Mucosa of descending colon (tissue), 3 donors: Measurements from ENCODE around the gene C14orf119. TPM values are rescaled to one million over a fixed set of nuclear protein-coding genes. Genes with fewer than 3 reads are reported as not detected.

ENCODE experiments used
- ATAC-seq: fragments of 200-7000 bp; cut with Tn5 transposase; one replicate; pipeline ENCODE4 v1.9.1; 2020; ENCODE audit warnings: mild to moderate bottlenecking, moderate library complexity
- DNase-seq, 3 donors: peaks; one replicate each; pipeline ENCODE4 v3.0.0-alpha.2; 2020
- H3K36me3 ChIP-seq: fragments of 200-600 bp; one replicate; pipeline ENCODE4 v1.8.0; 2021; ENCODE audit warnings: low read depth, mild to moderate bottlenecking
- H3K4me1 ChIP-seq: fragments of 200-600 bp; one replicate; pipeline ENCODE4 v1.8.0; 2021; ENCODE audit warnings: low read depth, mild to moderate bottlenecking
- H3K4me3 ChIP-seq: fragments of 200-600 bp; one replicate; pipeline ENCODE4 v1.8.0; 2021; ENCODE audit warnings: mild to moderate bottlenecking
- H3K9me3 ChIP-seq: fragments of 200-600 bp; one replicate; pipeline ENCODE4 v1.8.0; 2021; ENCODE audit warnings: mild to moderate bottlenecking
- intact Hi-C, 2 donors: fragments of 100-400 bp; cut with DNase I in 1 of 2; cut with micrococcal nuclease in 1 of 2; formaldehyde crosslinking; loops; one replicate each; pipeline versions ENCODE4 v1.11.0 to v1.11.1; 2022; cut with DNase I, micrococcal nuclease
- total RNA-seq, 3 donors: library from RNA; stranded (reverse); fragmentation: NEBNext Ultra II Directional in 2 of 3; extraction: Animal tissue kit (Norgen Biotek cat#: 25700) in 2 of 3; gene quantifications; one replicate each; pipeline versions ENCODE4 v1.2.1 to v1.2.4, GENCODE V29; 2021 to 2023
- TF ChIP-seq, protein P1 (sequence below): fragments of 200-600 bp; IDR thresholded peaks from one replicate; pipeline ENCODE4 v1.8.0; 2022; ENCODE audit warnings: antibody characterized with exemption, mild to moderate bottlenecking
- donor health status: DM: no; HTN: no; CAD: no; lungs with moderate emphysema.
- donor health status: DM: no; HTN: no; CAD: no.
- donor health status: DM: no; HTN: yes; CAD: no.

C14orf119 gene
- total RNA-seq, 3 donors from 2014 or later = 46.6 to 48.3 (median 48.0) TPM

DNA sequence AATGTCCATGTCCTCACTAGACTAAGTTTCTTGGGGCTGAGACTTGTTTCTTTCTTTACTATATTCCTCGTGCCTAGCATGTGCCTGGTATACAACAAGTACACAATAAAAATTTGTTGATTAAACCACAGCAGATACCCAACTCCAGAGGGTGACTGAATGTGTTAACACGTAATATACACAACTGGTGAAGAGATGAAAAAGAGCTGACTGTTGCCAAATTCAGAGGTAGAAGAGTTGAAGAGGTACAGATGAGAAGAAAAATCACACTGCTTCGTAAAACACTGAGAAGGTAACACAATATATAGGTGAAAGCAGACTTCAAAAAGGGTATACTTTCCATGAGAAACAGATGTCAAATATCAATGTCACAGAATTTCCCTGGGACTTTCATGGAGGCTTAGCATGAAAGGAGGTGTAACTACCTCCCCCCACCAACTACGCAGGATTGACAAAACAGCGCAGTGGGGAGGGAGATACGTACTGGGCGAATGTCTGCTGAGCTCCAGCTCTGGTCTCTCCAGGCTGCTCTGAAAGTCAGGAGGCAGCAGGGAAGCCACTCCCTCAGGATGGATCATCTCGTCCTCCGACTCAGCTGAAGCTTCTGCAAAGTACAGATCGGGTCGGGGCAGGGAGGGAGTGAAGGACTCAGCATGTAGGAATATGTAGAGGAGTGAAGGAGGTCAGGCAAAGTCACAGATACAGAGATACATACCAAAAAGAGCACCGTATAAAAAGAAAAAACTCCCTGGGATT lies 5.6 kb upstream of the C14orf119 start:
- H3K4me1 ChIP-seq = peaks cover 11% of the 10 kb centered on the region
- intact Hi-C loops = loop anchor here in 1 of 2 donors (10.0 kb wide), 1 partner anchor 195 kb away; the partner anchor contains the start of gene HOMEZ
- ATAC-seq = no peak
- no peak overlapping the region for H3K4me3 ChIP-seq
- no peak for DNase-seq
- peaks cover 9% of the 10 kb centered on the region for H3K36me3 ChIP-seq
- TF ChIP-seq, protein P1, sequence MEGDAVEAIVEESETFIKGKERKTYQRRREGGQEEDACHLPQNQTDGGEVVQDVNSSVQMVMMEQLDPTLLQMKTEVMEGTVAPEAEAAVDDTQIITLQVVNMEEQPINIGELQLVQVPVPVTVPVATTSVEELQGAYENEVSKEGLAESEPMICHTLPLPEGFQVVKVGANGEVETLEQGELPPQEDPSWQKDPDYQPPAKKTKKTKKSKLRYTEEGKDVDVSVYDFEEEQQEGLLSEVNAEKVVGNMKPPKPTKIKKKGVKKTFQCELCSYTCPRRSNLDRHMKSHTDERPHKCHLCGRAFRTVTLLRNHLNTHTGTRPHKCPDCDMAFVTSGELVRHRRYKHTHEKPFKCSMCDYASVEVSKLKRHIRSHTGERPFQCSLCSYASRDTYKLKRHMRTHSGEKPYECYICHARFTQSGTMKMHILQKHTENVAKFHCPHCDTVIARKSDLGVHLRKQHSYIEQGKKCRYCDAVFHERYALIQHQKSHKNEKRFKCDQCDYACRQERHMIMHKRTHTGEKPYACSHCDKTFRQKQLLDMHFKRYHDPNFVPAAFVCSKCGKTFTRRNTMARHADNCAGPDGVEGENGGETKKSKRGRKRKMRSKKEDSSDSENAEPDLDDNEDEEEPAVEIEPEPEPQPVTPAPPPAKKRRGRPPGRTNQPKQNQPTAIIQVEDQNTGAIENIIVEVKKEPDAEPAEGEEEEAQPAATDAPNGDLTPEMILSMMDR = no peak
- H3K9me3 ChIP-seq = no peaks in the 10 kb centered on the region

DNA sequence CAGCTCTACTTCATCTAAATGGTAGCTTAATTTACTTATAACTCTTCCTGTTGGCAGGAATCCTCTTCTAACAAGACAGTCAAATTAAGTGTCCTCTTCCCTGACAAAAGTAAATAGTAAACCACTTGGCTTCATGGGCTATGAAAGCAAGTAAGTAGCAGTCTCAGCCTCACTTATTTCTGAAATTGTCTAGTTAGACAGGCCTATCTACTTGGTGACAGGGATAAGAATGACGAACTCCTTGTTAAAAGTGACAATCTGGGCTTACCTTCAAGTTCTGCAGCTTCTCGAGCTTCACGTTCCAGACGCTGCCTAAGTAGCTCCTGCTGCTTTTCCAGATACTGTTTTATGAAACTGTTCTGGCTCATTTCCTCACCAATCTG lies 5.1 kb upstream of the C14orf119 start:
- ATAC-seq (no peak), DNase-seq (no peak)
- Histone ChIP-seq H3K4me3 (no peak overlapping the region), H3K9me3 (no peaks in the 10 kb centered on the region), H3K4me1 (peaks cover 11% of the 10 kb centered on the region), H3K36me3 (peaks cover 14% of the 10 kb centered on the region)
- TF ChIP-seq, protein P1 = no peak
- intact Hi-C loops = loop anchor here in 1 of 2 donors (10.0 kb wide), 1 partner anchor 195 kb away; the partner anchor contains the start of gene HOMEZ

DNA sequence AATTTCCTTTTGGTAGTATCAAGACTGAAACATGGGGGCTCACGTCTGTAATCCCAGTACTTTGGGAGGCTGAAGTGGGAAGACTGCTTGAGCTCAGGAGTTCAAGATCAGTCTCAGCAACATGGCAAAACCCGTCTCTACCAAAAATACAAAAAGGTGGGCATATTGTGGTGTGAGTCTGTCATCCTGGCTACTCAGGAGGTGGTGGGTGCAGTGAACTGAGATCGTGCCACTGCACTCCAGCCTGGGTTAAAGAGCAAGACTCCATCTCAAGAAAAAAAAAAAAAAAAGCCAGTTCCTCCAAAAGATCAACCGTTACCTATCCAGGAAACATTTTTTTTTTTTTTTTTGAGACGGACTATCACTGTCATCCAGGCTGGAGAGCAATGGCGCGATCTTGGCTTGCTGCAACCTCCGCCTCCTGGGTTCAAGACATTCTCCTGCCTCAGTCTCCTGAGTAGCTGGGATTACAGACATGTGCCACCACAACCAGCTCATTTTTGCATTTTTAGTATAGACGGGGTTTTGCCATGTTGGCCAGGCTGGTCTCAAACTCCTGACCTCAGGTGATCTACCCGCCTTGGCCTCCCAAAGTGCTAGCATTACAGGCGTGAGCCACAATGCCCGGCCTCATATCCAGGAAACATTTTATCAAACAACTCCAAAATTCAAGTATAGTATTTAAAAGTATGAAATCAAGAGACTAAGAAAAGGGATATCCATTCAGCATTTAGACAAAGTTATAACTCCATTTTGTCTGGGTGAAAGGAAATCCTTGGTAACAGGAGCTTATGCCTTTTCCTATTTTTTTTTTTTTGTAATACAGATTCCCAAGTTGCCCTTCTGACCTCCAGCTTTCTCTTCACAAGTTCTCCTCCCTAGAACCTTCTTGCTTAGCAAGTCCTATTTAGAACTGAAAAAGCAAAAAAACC lies 3.7 kb upstream of the C14orf119 start:
- no peak for DNase-seq

DNA sequence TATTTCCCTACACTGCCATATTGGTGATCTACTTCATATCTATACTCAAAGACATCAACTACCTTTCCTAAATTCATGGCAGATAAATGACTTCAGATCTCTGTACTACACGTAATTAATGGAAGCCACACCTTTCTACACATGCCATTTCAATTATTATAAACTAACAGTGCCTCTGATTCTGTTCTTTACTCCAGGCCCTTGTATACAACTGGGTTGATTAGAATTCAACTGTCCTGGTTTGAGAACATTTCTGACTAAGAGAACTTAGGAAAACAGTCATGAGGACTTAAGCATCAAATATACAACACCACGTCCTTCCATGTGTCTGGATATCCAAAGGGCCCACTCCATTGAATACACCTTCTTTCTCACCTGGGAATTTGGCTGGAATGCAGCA lies 2.2 kb upstream of the C14orf119 start:
- ATAC-seq = no peak
- H3K4me1 ChIP-seq = peaks cover 30% of the 10 kb centered on the region
- DNase-seq = no peak
- no peaks in the 10 kb centered on the region for H3K9me3 ChIP-seq
- H3K36me3 ChIP-seq = peaks cover 12% of the 10 kb centered on the region
- intact Hi-C loops = loop anchor here in 1 of 2 donors (10.0 kb wide), 1 partner anchor 192 kb away; the partner anchor contains the start of gene HOMEZ
- TF ChIP-seq, protein P1 = no peak
- H3K4me3 ChIP-seq = no peak overlapping the region

More for the DNA sequence above, 3.7 kb upstream of the C14orf119 start:
- intact Hi-C loops = loop anchor here in 1 of 2 donors (10.0 kb wide), 1 partner anchor 193 kb away; the partner anchor contains the start of gene HOMEZ
- Histone ChIP-seq H3K4me1 (peaks cover 18% of the 10 kb centered on the region), H3K36me3 (peaks cover 12% of the 10 kb centered on the region), H3K4me3 (no peak overlapping the region), H3K9me3 (no peaks in the 10 kb centered on the region)
- ATAC-seq = no peak
- TF ChIP-seq, protein P1 = no peak

DNA sequence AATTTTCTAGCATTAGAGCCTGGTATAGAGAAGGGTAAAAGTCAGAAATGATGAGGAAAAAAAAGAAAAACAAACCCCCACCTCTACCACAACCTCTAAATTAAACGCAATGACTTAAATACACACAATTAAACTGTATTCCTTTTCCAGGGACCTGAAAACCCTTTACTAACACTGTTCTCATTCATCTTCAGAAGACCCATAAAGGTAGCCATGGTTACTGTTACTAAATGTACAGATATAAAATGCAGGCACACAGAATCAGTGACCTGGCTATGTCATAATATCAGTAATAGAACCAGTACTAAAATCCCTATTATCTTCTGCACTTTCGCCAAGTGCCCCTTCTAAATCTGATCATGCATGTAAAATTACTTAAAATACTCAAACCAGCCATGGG lies 1.8 kb upstream of the C14orf119 start:
- intact Hi-C loops = loop anchor here in 1 of 2 donors (10.0 kb wide), 1 partner anchor 191 kb away; the partner anchor contains the start of gene HOMEZ
- ATAC-seq (no peak), DNase-seq (no peak)
- Histone ChIP-seq H3K36me3 (peaks cover 11% of the 10 kb centered on the region), H3K9me3 (no peaks in the 10 kb centered on the region), H3K4me3 (no peak overlapping the region), H3K4me1 (peaks cover 30% of the 10 kb centered on the region)
- TF ChIP-seq, protein P1 = no peak
